ENCODE measurements around the gene SMPD2. TPM values are rescaled to one million over a fixed set of nuclear protein-coding genes. Genes with fewer than 3 reads are reported as not detected.
"Not testable (repeated sequence)": the region's sequence is repeated elsewhere in the genome, so short reads cannot be mapped to it uniquely, and the experiment has no call there.

The SMPD2 gene
- total and polyA plus RNA-seq, 9 donors = 7.7 to 21.7 (median 8.9) TPM

DNA sequence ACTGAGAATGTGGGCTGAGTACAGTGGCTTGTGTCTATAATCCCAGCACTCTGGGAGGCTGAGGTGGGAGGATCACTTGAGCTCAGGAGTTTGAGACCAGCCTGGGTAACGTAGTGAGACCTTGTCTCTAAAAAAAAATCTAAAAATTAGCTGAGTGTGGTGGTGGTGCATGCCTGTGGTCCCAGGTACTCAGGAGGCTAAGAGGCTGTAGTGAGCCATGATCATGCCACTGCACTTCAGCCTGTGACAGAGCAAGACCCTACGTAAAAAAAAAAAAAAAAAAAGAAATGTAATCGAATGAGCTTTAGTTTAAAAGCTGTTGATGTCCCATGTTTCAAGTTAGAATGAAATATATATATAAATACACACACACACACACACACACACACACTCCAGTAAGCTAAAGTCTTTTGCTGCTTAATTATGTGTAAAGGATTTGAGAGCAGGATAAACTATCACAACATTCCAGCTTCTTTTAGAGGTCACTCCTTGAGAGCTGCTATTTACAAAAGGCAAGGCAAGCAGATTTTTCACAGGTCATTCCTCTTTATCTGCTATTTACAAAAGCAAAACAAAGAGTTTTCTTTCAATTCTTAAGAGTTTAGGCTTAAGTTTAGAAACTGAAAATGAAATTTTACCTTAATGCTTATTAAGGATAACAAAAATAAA lies 19.8 kb downstream of the SMPD2 start:
- no peak overlapping the region for H3K27ac ChIP-seq
- no peak overlapping the region for H3K4me3 ChIP-seq
- H3K4me1 ChIP-seq (ENCODE audit: insufficient read depth) = peaks cover 3% of the 10 kb centered on the region
- intact Hi-C loops (cut with DNase I) = no loop called here
- H3K27me3 ChIP-seq = no peaks in the 10 kb centered on the region
- WGBS, 3 donors = 46 to 50% (median 49%) methylated on average over 3 of the region's 3 CpGs
- TF ChIP-seq EP300 (IDR thresholded peaks at IDR 0.05) = no peak
- TF ChIP-seq, protein P1, sequence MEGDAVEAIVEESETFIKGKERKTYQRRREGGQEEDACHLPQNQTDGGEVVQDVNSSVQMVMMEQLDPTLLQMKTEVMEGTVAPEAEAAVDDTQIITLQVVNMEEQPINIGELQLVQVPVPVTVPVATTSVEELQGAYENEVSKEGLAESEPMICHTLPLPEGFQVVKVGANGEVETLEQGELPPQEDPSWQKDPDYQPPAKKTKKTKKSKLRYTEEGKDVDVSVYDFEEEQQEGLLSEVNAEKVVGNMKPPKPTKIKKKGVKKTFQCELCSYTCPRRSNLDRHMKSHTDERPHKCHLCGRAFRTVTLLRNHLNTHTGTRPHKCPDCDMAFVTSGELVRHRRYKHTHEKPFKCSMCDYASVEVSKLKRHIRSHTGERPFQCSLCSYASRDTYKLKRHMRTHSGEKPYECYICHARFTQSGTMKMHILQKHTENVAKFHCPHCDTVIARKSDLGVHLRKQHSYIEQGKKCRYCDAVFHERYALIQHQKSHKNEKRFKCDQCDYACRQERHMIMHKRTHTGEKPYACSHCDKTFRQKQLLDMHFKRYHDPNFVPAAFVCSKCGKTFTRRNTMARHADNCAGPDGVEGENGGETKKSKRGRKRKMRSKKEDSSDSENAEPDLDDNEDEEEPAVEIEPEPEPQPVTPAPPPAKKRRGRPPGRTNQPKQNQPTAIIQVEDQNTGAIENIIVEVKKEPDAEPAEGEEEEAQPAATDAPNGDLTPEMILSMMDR (IDR thresholded peaks at IDR 0.05) = no peak
- TF ChIP-seq POLR2A (IDR thresholded peaks at IDR 0.05) = no peak
- no peaks in the 10 kb centered on the region for H3K9me3 ChIP-seq
- no peaks in the 10 kb centered on the region for H3K36me3 ChIP-seq
- DNase-seq = no peak

GRCh38 chr6:109461205-109461604 lies 20.7 kb downstream of the SMPD2 start:
- intact Hi-C loops (cut with DNase I); H3K27ac ChIP-seq; H3K4me1 ChIP-seq (ENCODE audit: insufficient read depth); H3K9me3 ChIP-seq; H3K36me3 ChIP-seq; H3K27me3 ChIP-seq; H3K4me3 ChIP-seq; DNase-seq: not testable (repeated sequence)
- WGBS, 3 donors = 95 to 100% (median 97%) methylated on average over 1 of the region's 1 CpG

DNA sequence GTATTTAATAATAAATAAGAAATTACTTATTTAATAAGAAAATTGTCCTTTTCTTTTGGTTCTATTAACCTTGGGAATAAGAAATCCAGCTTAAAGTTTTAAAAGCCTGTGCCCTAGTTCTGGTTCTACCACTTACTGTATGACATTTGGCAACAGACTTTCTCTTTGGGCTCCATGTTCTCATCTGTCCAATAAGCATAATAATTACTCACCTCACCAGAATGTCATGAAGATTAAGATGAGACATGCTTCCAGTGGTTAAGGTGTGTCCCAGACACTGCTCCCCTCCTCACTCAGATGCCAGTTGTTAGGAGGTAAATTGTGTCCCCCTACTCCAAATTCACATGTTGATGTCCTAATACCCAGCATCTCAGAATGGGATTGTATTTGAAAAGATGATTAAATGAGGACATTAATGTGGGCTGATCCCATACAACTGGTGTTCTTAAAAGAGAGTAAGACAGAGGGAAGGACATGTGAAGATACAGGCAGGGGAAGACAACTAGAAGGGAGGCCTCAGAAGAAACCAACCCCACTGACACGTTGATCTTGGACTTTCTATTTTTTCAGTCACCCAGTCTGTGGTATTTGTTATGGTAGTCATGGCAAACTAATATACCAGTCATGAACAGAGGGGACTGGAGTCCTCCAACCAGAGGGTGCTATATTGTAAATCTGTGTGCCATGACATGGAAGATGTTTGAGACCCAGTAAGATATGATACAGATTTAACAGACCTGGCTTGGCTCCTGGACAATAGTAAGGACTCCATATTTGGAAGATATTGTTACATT lies 21.4 kb downstream of the SMPD2 start:
- Histone ChIP-seq H3K9me3 (no peaks in the 10 kb centered on the region), H3K4me1 (ENCODE audit: insufficient read depth) (no peaks in the 10 kb centered on the region), H3K27me3 (no peaks in the 10 kb centered on the region), H3K36me3 (no peaks in the 10 kb centered on the region), H3K27ac (no peak overlapping the region), H3K4me3 (no peak overlapping the region)
- no peak for DNase-seq
- WGBS, 3 donors = 75 to 92% (median 82%) methylated on average over 1 of the region's 1 CpG
- intact Hi-C loops (cut with DNase I) = no loop called here
- TF ChIP-seq EP300 (IDR thresholded peaks at IDR 0.05) = no peak
- TF ChIP-seq, protein P1 (IDR thresholded peaks at IDR 0.05) = no peak
- no peak for TF ChIP-seq POLR2A (IDR thresholded peaks at IDR 0.05)

DNA sequence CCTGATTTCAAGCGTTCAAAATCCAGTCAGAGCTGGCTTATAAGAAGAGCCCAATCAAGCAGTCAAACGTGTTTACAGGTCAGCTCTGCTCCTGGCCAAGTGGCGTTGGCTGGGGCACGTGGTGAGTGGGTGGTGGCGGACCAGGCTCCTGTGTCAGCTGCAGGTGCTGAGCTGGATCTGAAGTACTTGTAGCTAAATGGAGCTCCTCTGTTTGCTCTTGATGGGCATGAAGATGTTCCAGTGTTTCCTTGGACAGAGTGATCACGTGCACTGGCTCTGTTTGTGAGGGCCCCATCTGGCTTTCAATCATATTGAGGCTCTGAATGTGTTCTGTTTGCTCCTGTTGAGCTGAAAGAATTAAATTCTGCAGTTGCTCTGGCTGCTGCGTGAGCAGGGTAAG lies 25.2 kb downstream of the SMPD2 start:
- Histone ChIP-seq H3K4me3 (no peak overlapping the region), H3K4me1 (ENCODE audit: insufficient read depth) (no peaks in the 10 kb centered on the region), H3K9me3 (no peaks in the 10 kb centered on the region), H3K36me3 (no peaks in the 10 kb centered on the region), H3K27ac (no peak overlapping the region), H3K27me3 (no peaks in the 10 kb centered on the region)
- DNase-seq = no peak
- 84 to 90% (median 86%) methylated on average over 7 of the region's 7 CpGs for WGBS, 3 donors
- TF ChIP-seq EP300 (IDR thresholded peaks at IDR 0.05) = no peak
- intact Hi-C loops (cut with DNase I) = no loop called here

GRCh38 chr6:109466212-109466923 lies 25.8 kb downstream of the SMPD2 start:
- Histone ChIP-seq H3K36me3 (no peaks in the 10 kb centered on the region), H3K27ac (no peak overlapping the region), H3K9me3 (no peaks in the 10 kb centered on the region), H3K4me1 (ENCODE audit: insufficient read depth) (no peaks in the 10 kb centered on the region), H3K27me3 (no peaks in the 10 kb centered on the region), H3K4me3 (no peak overlapping the region)
- WGBS, 3 donors = 87 to 89% (median 88%) methylated on average over 7 of the region's 7 CpGs
- no peak for DNase-seq
- intact Hi-C loops (cut with DNase I) = no loop called here
- TF ChIP-seq POLR2A (IDR thresholded peaks at IDR 0.05) (no peak), EP300 (IDR thresholded peaks at IDR 0.05) (no peak)
- TF ChIP-seq, protein P1 (IDR thresholded peaks at IDR 0.05) = no peak

Measured in ovary (tissue), 9 donors.